Adipose tissue (tissue), 3 donors: ENCODE measurements around the gene AKTIP. TPM values are rescaled to one million over a fixed set of nuclear protein-coding genes. Genes with fewer than 3 reads are reported as not detected.
"Not testable (repeated sequence)": the region's sequence is repeated elsewhere in the genome, so short reads cannot be mapped to it uniquely, and the experiment has no call there.

Experiments
- H3K27ac ChIP-seq: one replicate; pipeline ENCODE4 v1.5.1; 2013; ENCODE audit warnings: low read depth, low read length
- WGBS, 3 donors: extraction: QIAGEN DNeasy Blood & Tissue Kit; methylation state at CpG; one replicate each; pipeline ENCODE4 v1.1.7; 2013; 5-methylcytosine and 5-hydroxymethylcytosine counted together
- polyA plus RNA-seq, 3 donors: library from polyadenylated mRNA; stranded (reverse); fragments of 200-250 nt; gene quantifications; one replicate each; pipeline ENCODE4 v1.2.3, GENCODE V29; 2013
- donor health status: healthy with polysubstance abuse.
- donor health status: Bipolar disorder and iron deficiency.
- donor health status: healthy.

The AKTIP gene
- polyA plus RNA-seq, 3 donors, result 9.5 to 24.0 (median 22.0) TPM

DNA sequence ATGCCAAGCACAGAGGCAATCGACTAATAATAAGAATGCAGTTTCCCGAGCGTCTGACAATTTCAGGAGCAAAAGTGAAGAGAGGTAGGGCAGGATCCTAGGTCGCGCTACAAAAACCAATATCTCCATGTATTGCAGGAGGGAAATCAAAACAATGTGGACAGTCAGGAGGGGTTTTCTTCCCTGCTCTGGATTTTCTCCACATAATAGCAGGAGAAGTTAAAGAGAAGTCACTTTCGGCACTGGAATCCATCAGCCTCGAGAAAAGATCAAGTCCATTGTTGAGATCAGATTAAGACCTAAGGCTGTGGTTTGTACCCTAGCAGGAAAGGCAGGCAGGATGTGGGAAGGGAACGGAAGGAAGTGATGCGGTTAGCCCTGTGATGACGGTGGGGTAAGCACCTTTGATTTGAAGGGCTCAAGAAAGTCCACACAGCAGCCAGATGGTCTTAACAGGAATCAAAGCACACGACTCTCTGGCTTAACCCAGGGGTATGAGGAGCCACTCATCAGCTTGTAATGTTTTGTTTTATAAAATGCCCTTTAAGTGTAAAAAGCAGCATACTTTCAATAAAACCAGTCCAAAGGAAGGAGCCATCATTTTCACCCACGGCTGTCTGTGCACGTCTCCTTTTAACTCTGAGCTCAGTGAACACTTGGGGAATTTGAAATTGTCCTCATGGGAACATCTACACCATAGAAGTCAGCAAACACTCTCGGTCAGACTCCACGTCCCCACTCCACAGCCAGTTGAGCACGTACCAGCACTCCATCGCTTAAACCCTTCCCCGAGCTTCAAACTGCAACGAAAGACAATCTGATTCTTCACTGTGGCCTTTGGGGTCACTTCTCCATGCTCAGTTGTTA, 15.8 kb upstream of the AKTIP start:
- WGBS, 3 donors, result 37 to 71% (median 42%) methylated on average over 19 of the region's 19 CpGs
- H3K27ac ChIP-seq, result peak overlapping the region; percentile 57

DNA sequence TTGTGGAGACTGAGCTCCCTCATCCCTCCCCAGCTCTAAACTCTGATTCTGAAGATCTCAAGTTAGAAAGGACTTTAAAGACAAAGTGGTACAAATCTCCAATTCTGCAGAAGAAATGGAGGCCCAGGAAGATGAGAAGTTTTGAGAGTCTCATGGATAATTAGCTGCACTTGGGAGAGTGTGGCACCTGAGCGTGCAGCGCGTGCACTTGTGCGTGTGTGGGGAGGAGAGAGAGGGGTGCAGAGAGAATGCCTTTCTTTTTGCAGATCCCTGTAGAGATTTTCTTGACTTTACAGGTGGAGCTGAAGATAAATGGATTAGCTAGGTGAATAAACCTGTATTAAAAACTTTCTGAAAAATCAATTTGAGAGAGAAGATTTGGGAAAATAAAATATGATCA, 14.8 kb upstream of the AKTIP start:
- WGBS, 3 donors, result 84 to 95% (median 87%) methylated on average over 4 of the region's 4 CpGs
- H3K27ac ChIP-seq, result no peak overlapping the region

DNA sequence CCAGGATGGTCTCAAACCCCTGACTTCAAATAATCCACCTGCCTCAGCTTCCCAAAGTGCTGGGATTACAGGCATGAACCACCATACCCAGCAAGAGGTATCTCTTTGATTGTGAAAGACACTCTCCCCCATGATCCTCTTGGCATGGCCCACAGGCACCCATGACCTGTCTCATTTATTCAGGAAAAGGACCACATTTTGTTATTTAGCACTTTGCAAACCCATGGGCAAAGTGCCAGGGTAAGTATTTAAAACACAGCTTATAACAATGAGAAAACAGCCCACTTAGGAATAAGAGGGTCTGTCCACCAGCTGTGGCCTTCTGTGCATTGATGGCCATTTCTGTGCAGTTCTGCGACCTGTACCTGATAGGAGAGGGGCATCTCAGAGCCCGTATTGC, 12.8 kb upstream of the AKTIP start:
- 82 to 88% (median 83%) methylated on average over 2 of the region's 2 CpGs for WGBS, 3 donors
- H3K27ac ChIP-seq, result no peak overlapping the region

DNA sequence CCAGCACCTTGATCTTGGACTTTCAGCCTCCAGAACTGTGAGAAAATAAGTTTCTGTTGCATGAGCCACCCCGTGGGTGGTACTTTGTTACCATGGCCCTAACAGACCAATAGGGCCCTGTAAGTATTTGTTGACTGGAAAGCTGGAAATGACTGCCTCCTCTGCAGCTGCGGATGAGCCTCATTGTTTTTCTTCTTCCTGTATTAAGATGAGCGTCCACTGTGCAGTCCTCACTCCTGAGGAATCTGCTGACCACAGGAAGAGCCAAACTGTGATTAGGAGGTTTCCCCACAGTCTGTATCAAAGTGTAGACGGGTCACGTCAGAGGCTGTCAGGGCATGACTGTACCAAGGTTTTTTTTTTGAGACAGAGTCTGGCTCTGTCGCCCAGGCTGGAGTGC, 12.2 kb upstream of the AKTIP start:
- WGBS, 3 donors, result 77 to 92% (median 78%) methylated on average over 6 of the region's 6 CpGs
- H3K27ac ChIP-seq, result no peak overlapping the region

DNA sequence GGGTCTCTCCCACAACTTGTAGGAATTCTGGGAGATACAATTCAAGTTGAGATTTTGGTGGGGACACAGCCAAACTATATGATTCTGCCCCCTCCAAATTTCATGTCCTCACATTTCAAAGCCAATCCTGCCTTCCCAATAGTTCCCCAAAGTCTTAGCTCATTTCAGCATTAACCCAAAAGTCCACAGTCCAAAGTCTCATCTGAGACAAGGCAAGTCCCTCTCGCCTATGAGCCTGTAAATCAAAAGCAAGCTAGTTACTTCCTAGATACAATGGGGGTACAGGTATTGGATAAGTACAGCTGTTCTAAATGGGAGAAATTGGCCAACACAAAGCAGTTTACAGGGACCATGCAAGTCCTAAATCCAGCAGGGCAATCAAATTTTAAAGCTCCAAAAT, 9.8 kb upstream of the AKTIP start:
- 90 to 94% (median 91%) methylated on average over 1 of the region's 1 CpG for WGBS, 3 donors
- not testable (repeated sequence) for H3K27ac ChIP-seq

DNA sequence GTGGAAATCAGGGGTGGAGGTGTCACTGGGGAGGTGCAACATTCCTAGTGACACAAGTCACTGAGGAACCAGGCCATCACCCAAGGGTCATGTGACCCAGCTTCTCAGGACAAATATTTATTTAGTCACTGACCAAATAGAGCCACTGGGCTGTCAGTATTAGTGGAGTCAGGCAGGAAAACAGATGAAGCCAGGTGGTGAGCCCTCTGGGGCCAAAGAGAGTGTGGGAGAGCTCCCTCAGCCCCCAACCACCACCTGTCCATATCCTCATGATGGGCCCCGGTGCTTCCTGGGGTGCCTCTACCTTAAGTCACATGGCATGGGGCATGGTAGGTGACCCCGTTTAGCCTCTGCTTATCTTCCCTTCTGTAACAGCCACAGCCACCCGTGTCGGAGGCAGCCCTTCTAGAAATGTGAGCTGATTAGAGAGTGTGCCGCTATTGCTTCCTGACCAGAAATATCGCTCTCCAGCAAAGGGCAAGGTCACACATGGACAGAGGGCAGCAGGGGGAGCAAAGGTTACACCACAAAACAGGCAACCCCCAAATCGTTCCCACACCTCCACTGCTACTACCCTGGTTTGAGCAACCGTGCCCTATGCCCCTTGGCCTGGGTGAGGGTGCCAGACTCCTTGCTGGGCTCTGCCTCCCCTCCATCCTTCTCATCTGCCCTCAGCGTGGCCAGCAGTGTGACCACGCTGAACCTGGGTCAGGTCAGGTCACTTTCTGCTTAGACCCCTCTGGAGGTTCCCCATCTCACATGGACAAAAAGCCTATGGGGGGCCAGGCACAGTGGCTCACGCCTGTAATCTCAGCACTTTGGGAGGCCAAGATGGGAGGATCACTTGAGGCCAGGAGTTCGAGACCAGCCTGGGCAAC, 8.6 kb upstream of the AKTIP start:
- H3K27ac ChIP-seq, result no peak overlapping the region
- WGBS, 3 donors, result 51 to 80% (median 79%) methylated on average over 12 of the region's 12 CpGs

DNA sequence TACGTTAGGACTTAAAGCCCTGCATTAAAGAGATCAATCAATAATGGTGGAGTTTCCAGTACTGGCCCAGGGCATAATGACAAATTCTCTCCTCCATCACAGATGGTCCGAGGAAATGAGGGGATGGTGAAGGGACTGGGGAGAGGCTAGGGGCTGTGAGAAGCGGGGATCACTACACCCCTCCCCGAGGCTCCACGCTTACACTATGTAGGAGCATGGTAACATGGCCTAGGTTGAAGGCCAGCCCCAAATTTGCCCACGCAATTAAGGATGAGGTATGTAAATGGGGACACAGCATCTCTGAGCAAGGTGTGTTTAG, 8.0 kb upstream of the AKTIP start:
- 79 to 88% (median 87%) methylated on average over 6 of the region's 6 CpGs for WGBS, 3 donors

DNA sequence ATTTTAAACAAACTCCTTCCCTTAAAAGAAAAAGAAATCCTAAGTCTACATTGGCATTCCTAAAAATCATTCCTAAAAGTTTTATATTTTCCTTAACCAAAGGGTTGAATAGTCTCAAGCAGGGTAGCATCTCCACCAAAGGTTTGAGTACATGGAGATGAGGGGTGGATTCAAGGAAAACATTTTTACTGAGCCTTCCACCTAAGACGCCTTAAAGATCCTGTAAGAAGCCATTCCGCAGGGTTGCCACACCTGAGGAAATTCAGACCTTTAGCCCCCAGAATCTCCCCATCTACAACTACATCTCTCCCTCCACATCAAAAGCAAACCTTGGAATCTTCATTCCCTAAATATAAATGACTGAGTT, 7.7 kb upstream of the AKTIP start:
- 26 to 49% (median 48%) methylated on average over 2 of the region's 2 CpGs for WGBS, 3 donors
- no peak overlapping the region for H3K27ac ChIP-seq

More for the DNA sequence above, 8.0 kb upstream of the AKTIP start:
- H3K27ac ChIP-seq, result no peak overlapping the region

DNA sequence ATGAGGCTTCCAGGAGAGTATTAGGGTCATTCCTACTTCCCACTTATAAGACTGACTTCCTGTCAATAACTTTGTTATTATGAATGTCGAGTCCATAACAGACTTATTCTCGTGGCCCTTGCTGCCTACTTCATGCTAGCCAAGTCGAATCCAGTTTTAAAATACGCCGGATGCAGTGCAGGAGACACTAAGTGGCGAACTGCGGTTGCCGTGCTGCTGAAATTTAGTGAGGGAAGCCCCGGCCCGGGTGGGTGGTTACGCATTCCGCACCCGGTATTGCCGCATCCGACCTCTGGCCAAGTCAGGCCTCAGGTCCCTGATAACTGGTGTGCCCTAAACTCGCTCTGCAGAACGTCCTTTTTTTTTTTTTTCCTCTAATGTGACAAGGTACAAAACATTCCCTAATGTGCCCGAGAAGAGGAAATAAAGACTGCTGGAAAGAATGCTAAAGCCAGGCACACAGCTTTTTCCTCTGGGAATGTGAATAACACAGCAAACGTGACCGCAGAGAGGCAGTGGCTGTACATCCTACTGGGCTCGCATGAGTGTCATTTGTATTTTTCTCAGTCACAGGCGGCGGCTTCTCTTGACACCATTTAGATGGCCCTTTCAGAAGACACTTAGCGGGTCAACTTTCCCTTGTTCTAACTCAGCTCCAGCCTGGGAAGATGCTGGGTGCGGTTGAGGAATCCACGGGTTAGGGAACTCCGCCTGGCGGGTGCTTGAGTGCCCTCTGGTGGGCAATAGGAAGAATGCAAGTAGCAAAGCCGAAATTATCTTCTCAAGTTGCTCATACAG, 7.1 kb upstream of the AKTIP start:
- H3K27ac ChIP-seq, result no peak overlapping the region
- WGBS, 3 donors, result 28 to 39% (median 33%) methylated on average over 29 of the region's 29 CpGs

DNA sequence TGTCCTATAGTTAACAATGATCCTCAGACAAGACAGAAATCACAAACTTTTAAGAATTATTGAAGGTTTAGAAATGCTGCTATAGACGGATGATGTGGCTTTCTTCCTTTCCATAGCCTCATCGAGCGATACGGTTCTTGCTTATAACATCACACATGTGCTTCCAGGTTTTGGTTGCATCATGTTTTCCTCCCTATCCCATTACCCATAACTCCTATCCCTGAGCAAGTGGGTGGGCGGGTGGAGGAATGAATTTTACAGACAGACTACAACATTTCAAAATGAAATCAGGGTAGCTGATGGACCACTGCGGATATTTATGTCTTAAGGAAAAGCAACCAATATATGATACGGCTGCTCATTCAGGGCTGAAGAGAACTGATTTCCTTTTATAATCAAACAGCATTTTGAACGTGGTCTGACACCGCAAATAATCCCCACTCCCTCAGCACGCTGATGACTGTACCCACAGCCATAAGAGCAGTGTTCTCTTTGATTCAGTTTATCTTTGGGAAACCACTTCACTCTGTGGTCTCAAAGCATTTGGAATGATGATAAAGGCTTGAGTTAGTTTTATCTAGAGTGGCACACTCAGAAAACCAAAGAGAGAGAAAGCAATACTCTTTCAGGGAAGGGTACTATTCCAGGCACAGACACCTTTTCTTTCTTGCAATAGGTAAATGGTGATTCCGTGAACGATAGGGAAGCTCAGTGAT, 4.6 kb upstream of the AKTIP start:
- 84 to 91% (median 87%) methylated on average over 12 of the region's 12 CpGs for WGBS, 3 donors
- no peak overlapping the region for H3K27ac ChIP-seq

DNA sequence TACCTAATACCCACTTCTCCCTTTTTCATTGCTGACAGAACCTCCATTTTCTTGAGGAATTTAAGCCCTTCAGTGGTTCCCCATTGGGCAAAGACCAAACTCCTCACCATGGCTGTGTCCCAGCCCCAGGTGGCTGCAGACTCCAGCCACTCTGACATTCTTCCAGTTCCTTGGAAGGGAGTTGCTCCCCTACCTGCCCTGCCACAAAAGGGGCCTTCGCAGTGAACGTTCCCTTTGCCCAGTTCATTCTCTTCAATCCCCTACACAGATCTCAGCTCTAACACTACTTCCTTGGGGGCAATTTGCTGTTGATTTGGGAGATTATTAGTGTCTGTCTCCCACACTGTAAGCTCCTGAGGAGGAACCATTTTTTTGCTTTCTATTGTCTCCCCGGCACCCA, 3.2 kb upstream of the AKTIP start:
- H3K27ac ChIP-seq, result no peak overlapping the region
- WGBS, 3 donors, result 81 to 98% (median 96%) methylated on average over 3 of the region's 3 CpGs

DNA sequence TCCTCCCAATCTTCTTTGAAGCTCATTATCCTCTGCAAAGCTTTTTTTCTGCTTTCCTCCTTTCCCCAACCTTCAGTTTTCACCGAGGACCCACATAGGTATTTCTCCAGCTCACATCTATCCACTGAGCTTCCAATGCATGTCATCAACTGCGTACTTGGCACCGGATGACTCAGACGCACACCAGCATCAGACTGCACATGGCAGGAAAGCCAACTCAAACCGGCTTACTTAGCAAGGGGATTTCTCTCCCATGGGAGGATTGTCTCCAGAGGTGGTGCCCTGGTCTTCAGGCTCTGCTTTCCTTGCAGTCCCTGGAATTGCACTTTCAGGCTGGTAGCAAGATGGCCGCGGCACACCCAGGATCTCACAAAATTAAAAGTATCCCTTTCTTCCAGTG, 1.7 kb upstream of the AKTIP start:
- 70 to 77% (median 73%) methylated on average over 7 of the region's 7 CpGs for WGBS, 3 donors
- no peak overlapping the region for H3K27ac ChIP-seq

DNA sequence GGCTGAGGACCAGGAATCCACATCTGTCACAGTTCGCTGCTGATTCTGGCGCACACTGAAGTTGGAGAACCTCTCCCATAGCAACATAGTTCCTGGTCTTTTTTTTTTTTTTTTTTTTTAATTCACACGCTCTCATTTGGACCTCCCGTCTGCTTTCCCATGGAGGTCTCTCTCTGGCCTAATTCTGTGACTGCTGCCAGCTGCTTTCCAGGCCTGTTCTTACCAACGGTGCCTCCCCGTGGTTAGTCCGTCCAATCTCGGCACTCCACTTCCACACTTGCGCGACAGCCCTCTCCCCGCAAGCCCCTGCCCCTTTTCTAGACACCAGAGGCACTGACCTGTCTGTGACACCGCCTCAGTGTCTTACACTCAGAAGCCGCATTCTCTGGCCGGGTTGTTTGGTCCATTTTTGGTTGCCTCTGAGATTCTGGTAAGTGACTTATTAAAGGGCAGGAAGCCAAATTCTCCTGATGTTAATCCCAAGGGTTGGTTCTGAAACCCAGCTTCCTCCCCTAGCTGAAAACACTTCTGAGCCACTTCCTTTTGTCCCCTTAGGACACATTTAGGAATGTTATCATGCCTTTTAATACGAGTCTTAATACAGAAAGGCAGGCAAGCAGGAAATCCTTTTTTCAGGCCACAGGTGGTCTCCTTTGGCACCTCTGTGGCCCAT, 1.1 kb upstream of the AKTIP start:
- WGBS, 3 donors, result 4 to 7% (median 5%) methylated on average over 13 to 15 of the region's 15 CpGs
- peak overlapping the region; percentile 83 for H3K27ac ChIP-seq

DNA sequence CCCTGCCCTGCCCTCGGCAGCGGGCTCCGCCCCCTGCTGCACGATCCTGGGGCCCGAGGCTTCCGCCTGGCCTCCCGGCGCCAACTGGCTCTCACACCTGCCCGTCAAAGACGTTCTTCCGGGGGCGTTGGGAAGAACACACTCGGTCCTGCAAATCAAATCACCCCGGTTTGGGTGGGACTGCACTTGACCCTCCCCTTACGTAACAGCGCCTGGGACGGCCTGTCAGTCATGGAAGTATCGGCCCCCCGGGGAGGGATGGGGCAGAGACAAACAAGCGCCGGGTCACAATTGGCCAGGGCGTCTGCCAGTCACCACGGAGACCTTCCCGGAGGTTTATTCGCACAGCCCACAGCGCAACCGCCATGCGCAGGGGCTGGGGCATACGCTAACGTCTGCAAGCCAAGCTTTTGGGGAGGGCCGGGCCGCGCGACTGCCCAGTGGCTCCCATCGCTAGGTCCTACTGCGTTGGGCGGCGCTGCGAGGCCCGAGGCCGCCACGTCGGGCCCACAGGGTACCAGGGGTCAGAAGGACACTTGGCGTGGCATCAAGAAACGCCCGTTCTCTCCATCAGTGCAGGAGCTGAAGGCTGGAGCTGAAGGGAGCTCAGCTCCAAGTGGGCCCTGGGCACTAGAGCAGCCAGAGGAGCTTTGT, 388 bp upstream of the AKTIP start:
- 0% methylated on average over 46 of the region's 46 CpGs for WGBS, 3 donors

DNA sequence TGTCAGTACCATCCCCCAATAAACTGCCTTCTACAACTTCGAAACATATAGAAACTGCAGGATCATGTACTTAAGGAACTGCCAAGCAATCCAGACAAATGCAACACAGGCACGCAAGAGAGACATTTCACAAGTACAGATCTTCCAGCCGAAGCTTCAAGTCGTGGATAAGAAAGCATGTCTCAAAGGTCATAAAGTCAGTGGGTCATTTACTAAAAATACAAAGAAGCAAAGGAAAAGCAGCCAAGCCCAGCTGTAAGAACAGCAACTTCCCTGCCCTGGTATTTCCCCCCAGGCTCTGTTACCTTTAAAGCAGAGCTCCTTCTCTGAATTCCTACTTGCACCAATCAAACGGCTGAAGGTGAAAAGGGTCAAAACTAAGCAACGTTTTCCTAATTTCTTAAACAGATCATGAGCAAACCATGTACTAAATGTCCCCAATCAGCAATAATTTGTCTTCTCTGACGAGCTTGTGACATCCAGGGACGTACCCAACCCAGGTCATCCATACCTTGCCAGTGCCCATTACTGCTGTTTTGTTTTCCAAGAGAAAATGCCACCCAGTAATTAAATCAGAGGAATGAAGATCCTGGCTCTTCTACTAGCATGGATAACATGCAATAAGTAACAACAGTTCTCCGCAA, 1.7 kb downstream of the AKTIP start:
- whole genome bisulfite sequencing, 3 donors, result 31 to 47% (median 41%) methylated on average over 9 of the region's 9 CpGs
- H3K27ac ChIP-seq, result no peak overlapping the region

More for the DNA sequence above, 388 bp upstream of the AKTIP start:
- peak overlapping the region; percentile 83 for H3K27ac ChIP-seq

DNA sequence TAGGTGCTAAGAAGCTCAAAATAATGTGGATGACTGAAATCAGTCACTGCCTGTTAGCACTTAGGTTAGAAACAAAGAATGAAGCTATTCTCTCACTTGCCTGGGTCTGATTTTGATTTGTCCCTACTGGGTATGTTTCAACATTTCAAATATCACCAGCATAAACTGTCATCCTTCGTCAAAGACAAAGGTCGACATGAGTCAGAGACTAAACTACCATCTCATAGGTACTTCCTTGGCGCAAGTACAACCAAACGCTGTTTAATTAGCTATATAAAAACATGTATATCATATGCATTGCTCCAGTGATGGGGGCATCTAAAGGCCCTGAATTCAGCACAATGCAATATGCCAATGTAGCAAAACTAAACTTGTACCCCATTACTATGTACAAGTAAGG, 4.0 kb downstream of the AKTIP start:
- H3K27ac ChIP-seq, result no peak overlapping the region
- WGBS, 3 donors, result 93 to 95% (median 94%) methylated on average over 4 of the region's 4 CpGs

DNA sequence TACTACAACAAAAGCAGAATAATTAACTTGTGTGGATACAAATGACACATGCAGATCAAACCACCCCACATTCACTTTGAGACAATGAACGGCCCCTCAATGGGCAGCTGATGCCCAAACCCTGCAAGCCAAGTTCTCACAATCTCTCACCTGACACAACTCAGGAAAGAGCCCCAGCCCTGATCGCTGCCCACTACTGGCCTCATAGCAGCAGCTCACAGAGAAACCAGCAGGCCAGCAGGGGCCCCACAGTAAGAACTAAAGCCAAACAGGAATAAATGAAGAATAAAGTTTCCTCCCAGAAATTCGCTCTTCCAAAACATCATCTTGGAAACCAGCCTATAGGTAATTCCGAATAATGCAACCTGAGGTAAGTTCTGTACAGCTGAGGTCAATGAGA, 7.7 kb downstream of the AKTIP start:
- 86 to 93% (median 90%) methylated on average over 4 of the region's 4 CpGs for WGBS, 3 donors

More for the DNA sequence above, 7.7 kb downstream of the AKTIP start:
- no peak overlapping the region for H3K27ac ChIP-seq
